ENCODE measurements around the gene PXN. TPM values are rescaled to one million over a fixed set of nuclear protein-coding genes. Genes with fewer than 3 reads are reported as not detected.
"Not testable (repeated sequence)": the region's sequence is repeated elsewhere in the genome, so short reads cannot be mapped to it uniquely, and the experiment has no call there.

The PXN gene
- total RNA-seq, 2 donors from 2014 or later: 93.0 to 105 TPM

- Histone ChIP-seq H3K9me3 (no peaks in the 10 kb centered on the region), H3K4me1 (ENCODE audit: control insufficient read depth in 1 of 2, low read depth in 2 of 2) (peaks cover 41 to 83% of the 10 kb centered on the region in 2 donors), H3K27ac (peak overlapping the region in 1 of 2 donors; percentile 17), H3K36me3 (no peaks in the 10 kb centered on the region), H3K4me3 (no peak overlapping the region), H3K27me3 (replicated peaks; ENCODE audit: insufficient read depth) (no peaks in the 10 kb centered on the region)
- ATAC-seq (ENCODE audit: insufficient number of reproducible peaks, low FRiP score, low read depth) (no peak), DNase-seq (ENCODE audit: low spot score) (no peak)
- TF ChIP-seq, protein P1, sequence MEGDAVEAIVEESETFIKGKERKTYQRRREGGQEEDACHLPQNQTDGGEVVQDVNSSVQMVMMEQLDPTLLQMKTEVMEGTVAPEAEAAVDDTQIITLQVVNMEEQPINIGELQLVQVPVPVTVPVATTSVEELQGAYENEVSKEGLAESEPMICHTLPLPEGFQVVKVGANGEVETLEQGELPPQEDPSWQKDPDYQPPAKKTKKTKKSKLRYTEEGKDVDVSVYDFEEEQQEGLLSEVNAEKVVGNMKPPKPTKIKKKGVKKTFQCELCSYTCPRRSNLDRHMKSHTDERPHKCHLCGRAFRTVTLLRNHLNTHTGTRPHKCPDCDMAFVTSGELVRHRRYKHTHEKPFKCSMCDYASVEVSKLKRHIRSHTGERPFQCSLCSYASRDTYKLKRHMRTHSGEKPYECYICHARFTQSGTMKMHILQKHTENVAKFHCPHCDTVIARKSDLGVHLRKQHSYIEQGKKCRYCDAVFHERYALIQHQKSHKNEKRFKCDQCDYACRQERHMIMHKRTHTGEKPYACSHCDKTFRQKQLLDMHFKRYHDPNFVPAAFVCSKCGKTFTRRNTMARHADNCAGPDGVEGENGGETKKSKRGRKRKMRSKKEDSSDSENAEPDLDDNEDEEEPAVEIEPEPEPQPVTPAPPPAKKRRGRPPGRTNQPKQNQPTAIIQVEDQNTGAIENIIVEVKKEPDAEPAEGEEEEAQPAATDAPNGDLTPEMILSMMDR (IDR thresholded peaks at IDR 0.05): no peak
These were observed 26.6 kb downstream of the PXN start for GRCh38 chr12:120238839-120239445.

DNA sequence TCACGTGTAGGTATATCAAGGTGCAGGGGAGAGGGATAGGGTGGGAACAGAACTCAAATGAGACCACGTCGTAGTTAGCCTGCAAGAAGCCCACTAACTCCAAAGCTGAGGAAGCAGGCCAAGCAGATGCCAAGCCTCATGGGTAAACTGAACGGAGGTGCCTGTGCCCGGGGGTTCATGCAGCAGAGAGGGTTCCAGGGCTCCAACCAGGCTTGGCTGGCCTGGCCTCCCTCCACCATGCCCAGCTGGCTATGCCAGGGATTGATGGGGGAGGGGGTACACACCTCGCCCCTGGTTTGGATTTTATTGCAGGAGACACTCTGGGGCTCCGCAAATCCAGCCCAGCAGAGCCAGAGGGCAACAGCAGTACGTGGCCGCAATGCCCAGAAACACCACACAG is 27.3 kb downstream of the PXN start:
- H3K36me3 ChIP-seq: no peaks in the 10 kb centered on the region
- peaks cover 47 to 91% of the 10 kb centered on the region in 2 donors for H3K4me1 ChIP-seq (ENCODE audit: control insufficient read depth in 1 of 2, low read depth in 2 of 2)
- ATAC-seq (ENCODE audit: insufficient number of reproducible peaks, low FRiP score, low read depth): no peak
- DNase-seq (ENCODE audit: low spot score): no peak
- H3K27ac ChIP-seq: peak overlapping the region in 1 of 2 donors; percentile 17
- no peaks in the 10 kb centered on the region for H3K27me3 ChIP-seq (replicated peaks; ENCODE audit: insufficient read depth)
- no peak overlapping the region for H3K4me3 ChIP-seq
- TF ChIP-seq, protein P1 (IDR thresholded peaks at IDR 0.05): no peak
- H3K9me3 ChIP-seq: no peaks in the 10 kb centered on the region

DNA sequence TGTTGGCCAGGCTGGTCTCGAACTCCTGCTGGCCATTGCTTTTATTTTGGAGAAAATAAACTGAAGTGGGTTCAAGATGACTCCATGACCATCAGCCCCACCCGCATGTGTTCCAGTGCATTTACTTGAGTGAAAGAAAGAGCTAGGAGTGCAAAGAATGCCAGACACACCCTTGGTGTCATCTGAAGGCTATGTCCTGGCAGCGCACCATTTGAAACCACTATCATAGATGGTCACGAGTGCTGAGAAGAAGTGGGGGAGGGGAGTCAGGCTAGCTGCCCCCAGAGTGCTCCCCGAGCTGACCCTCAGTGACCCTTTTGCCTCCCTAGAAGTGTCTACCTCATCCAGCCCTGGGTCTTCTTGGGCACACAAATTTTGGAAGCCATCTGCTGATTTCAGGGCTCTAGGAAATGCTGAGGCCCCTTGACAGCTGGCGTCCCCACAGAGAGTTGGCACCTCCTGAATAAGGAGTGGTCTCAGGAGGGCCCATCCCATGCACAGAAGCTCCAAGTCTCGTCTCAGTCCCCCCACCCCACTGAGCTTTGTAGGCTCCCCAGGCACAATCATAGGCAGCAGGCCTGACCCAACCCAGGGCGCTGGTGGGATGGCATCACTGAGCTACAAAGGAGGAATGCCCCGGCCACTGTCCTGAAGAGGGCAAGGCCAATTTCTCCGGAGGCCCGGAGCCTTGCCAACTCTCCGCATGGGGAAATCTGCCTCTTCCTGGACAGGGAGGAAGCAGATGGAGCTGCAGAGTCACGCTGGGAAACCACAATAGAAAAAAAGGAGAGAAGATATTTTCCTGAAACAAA is 28.0 kb downstream of the PXN start:
- H3K4me3 ChIP-seq: no peak overlapping the region
- peaks cover 52 to 92% of the 10 kb centered on the region in 2 donors for H3K4me1 ChIP-seq (ENCODE audit: control insufficient read depth in 1 of 2, low read depth in 2 of 2)
- H3K27ac ChIP-seq: peak overlapping the region in 1 of 2 donors; percentile 17
- DNase-seq (ENCODE audit: low spot score) (no peak), ATAC-seq (ENCODE audit: insufficient number of reproducible peaks, low FRiP score, low read depth) (no peak)
- no peaks in the 10 kb centered on the region for H3K9me3 ChIP-seq
- TF ChIP-seq, protein P1 (IDR thresholded peaks at IDR 0.05): no peak
- H3K27me3 ChIP-seq (replicated peaks; ENCODE audit: insufficient read depth): no peaks in the 10 kb centered on the region
- no peaks in the 10 kb centered on the region for H3K36me3 ChIP-seq

- not testable (repeated sequence) for H3K27me3 ChIP-seq (replicated peaks; ENCODE audit: insufficient read depth); ATAC-seq (ENCODE audit: insufficient number of reproducible peaks, low FRiP score, low read depth); DNase-seq (ENCODE audit: low spot score); H3K27ac ChIP-seq; H3K36me3 ChIP-seq; H3K4me3 ChIP-seq; H3K9me3 ChIP-seq
- peaks cover 58 to 92% of the 10 kb centered on the region in 2 donors for H3K4me1 ChIP-seq (ENCODE audit: control insufficient read depth in 1 of 2, low read depth in 2 of 2)
These were observed 28.7 kb downstream of the PXN start for GRCh38 chr12:120236809-120237208.

DNA sequence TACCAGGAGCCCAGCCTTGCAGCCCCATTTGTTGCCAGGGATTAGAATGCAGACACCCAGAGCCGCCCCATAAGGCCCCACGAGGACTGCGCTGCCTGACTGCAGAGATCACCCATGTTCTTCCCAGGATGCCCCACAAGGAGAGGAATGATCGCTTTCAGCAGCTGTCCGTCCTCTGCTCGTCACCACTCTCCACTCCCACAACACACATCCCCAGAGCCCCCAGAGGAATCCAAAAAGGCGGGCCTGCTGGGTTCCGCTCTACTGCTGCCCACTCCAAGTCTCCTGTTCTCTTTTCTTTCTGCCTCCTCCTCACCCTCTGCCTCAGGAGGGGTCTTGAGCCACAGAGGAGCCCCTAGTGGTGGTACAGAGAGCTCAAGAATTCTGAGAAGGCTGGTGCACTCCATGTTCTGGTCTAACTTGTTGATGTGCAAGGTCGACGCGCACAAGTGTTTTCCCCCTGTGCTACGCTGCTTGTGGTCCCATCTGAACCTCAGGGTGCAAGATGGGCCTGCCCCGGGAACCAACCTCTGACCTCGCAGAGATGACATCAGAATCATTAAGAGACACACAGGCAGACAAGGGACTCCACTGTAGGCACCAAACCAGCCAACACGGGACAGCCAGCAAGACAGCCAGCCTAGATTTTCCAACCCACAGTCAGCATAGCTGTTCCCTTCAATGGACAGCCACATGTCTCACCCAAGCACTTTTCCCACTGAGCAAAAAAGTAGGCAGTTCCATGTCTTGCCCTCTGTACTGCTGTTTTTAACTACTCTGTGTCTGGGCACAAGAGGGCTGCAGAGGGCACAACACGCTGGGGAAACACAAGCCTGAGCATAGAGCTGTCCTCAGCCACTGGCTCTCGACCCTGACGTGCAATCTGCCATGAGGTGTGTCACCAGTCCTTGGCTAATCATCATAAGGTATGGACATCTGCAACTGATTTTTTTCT is 29.9 kb downstream of the PXN start:
- H3K27me3 ChIP-seq (replicated peaks; ENCODE audit: insufficient read depth): no peaks in the 10 kb centered on the region
- peak overlapping the region; percentile 50 for H3K4me3 ChIP-seq
- H3K9me3 ChIP-seq: no peaks in the 10 kb centered on the region
- peaks cover 66 to 92% of the 10 kb centered on the region in 2 donors for H3K4me1 ChIP-seq (ENCODE audit: control insufficient read depth in 1 of 2, low read depth in 2 of 2)
- no peaks in the 10 kb centered on the region for H3K36me3 ChIP-seq
- no peak for ATAC-seq (ENCODE audit: insufficient number of reproducible peaks, low FRiP score, low read depth)
- TF ChIP-seq, protein P1 (IDR thresholded peaks at IDR 0.05): no peak
- no peak for DNase-seq (ENCODE audit: low spot score)
- H3K27ac ChIP-seq: peak overlapping the region; percentile 85 to 96

Data from thoracic aorta (tissue), 2 donors.